Loucy (cell line): Measurements from ENCODE around the gene BRPF3.

Experiments
- H2AFZ ChIP-seq: fragments of 200-600 bp; sonication (generic); 2 replicates; pipeline ENCODE4 v1.6.0; 2016; ENCODE audit warnings: antibody characterized with exemption, mild to moderate bottlenecking, low read length, moderate library complexity
- H3F3A ChIP-seq: fragments of 200-600 bp; 2 replicates; pipeline ENCODE4 v1.6.0; 2016; ENCODE audit warnings: antibody characterized with exemption, low read depth, mild to moderate bottlenecking
- H3K27me3 ChIP-seq: fragments of 200-600 bp; sonication (generic); 2 replicates; pipeline ENCODE4 v1.6.1; 2014; ENCODE audit warnings: low read length, mild to moderate bottlenecking; ENCODE audit not compliant: insufficient read depth, poor library complexity, severe bottlenecking
- H3K36me3 ChIP-seq: fragments of 200-600 bp; sonication (generic); 2 replicates; pipeline ENCODE4 v1.6.1; 2016; ENCODE audit warnings: low read length; ENCODE audit not compliant: insufficient read depth
- H3K4me1 ChIP-seq: fragments of 200-600 bp; sonication (generic); 2 replicates; pipeline ENCODE4 v1.5.1; 2014; ENCODE audit warnings: low read length, mild to moderate bottlenecking; ENCODE audit not compliant: insufficient read depth, poor library complexity, severe bottlenecking
- H3K4me2 ChIP-seq: fragments of 200-600 bp; sonication (generic); 2 replicates; pipeline ENCODE4 v1.6.0; 2014; ENCODE audit warnings: antibody characterized with exemption, low read length, low read depth, mild to moderate bottlenecking; ENCODE audit not compliant: poor library complexity, severe bottlenecking
- H3K4me3 ChIP-seq: fragments of 200-600 bp; sonication (generic); 2 replicates; pipeline ENCODE4 v1.5.1; 2014; ENCODE audit warnings: low read length, mild to moderate bottlenecking, mixed read lengths; ENCODE audit not compliant: poor library complexity, severe bottlenecking
- H3K79me2 ChIP-seq: fragments of 200-600 bp; sonication (generic); 2 replicates; pipeline ENCODE4 v1.6.1; 2014; ENCODE audit warnings: low read length; ENCODE audit not compliant: insufficient read depth
- H3K9ac ChIP-seq: fragments of 200-600 bp; sonication (generic); 2 replicates; pipeline ENCODE4 v1.6.0; 2014; ENCODE audit warnings: mild to moderate bottlenecking, low read depth, low read length, moderate library complexity; ENCODE audit not compliant: poor library complexity, severe bottlenecking
- H3K9me2 ChIP-seq: fragments of 200-600 bp; sonication (generic); replicated peaks from 2 replicates; pipeline ENCODE4 v1.6.1; 2016; ENCODE audit warnings: low read depth, low read length, mixed read lengths
- H3K9me3 ChIP-seq: fragments of 200-600 bp; sonication (generic); 2 replicates; pipeline ENCODE4 v1.6.1; 2014; ENCODE audit warnings: mild to moderate bottlenecking, antibody characterized with exemption, low read length, low read depth; ENCODE audit not compliant: insufficient read depth
- H4K20me1 ChIP-seq: fragments of 200-600 bp; sonication (generic); 2 replicates; pipeline ENCODE4 v1.6.0; 2014; ENCODE audit warnings: antibody characterized with exemption, low read length, mild to moderate bottlenecking; ENCODE audit not compliant: insufficient read depth, poor library complexity, severe bottlenecking
- CTCF ChIP-seq: fragments of 200-600 bp; sonication (generic); conservative IDR thresholded peaks from 2 replicates; pipeline ENCODE4 v1.5.1; 2014; ENCODE audit warnings: mild to moderate bottlenecking, antibody characterized with exemption, low read length
- EZH2phosphoT487 ChIP-seq: fragments of 200-600 bp; IDR thresholded peaks from 2 replicates; pipeline ENCODE4 v1.6.1; 2018; ENCODE audit warnings: antibody characterized with exemption, mild to moderate bottlenecking, moderate library complexity, borderline replicate concordance

Gene BRPF3

GRCh38 chr6:36210182-36210581 lies 13.6 kb downstream of the BRPF3 start:
- H3F3A ChIP-seq = no peaks in the 10 kb centered on the region
- H3K4me1 ChIP-seq = peaks cover 13% of the 10 kb centered on the region
- H3K79me2 ChIP-seq = peaks cover 23% of the 10 kb centered on the region
- H3K9me3 ChIP-seq = no peaks in the 10 kb centered on the region
- H3K9ac ChIP-seq = no peak overlapping the region
- TF ChIP-seq CTCF (no peak), EZH2phosphoT487 (no peak)
- H4K20me1 ChIP-seq = peaks cover under 1% of the 10 kb centered on the region
- H3K36me3 ChIP-seq = peaks cover 87% of the 10 kb centered on the region; the same call in 1 of the 2 replicates
- no peaks in the 10 kb centered on the region for H3K27me3 ChIP-seq
- no peak overlapping the region for H3K4me2 ChIP-seq
- H3K4me3 ChIP-seq = no peak overlapping the region
- no peaks in the 10 kb centered on the region for H3K9me2 ChIP-seq
- H2AFZ ChIP-seq = no peak overlapping the region

GRCh38 chr6:36210886-36211595 lies 14.5 kb downstream of the BRPF3 start:
- Histone ChIP-seq H3K4me1 (peaks cover 5% of the 10 kb centered on the region), H4K20me1 (no peaks in the 10 kb centered on the region), H2AFZ (no peak overlapping the region), H3K4me2 (no peak overlapping the region), H3K36me3 (peaks cover 94% of the 10 kb centered on the region; the same call in 1 of the 2 replicates), H3K9me2 (no peaks in the 10 kb centered on the region), H3K27me3 (no peaks in the 10 kb centered on the region), H3K79me2 (peaks cover 14% of the 10 kb centered on the region; the same call in 1 of the 2 replicates), H3K9ac (no peak overlapping the region), H3F3A (no peaks in the 10 kb centered on the region), H3K9me3 (no peaks in the 10 kb centered on the region), H3K4me3 (no peak overlapping the region)
- TF ChIP-seq CTCF (no peak), EZH2phosphoT487 (no peak)

GRCh38 chr6:36216559-36216958 lies 20.0 kb downstream of the BRPF3 start:
- Histone ChIP-seq H3F3A (no peaks in the 10 kb centered on the region), H3K9me2 (no peaks in the 10 kb centered on the region), H3K79me2 (no peaks in the 10 kb centered on the region), H3K9ac (no peak overlapping the region), H2AFZ (no peak overlapping the region), H3K9me3 (no peaks in the 10 kb centered on the region), H4K20me1 (no peaks in the 10 kb centered on the region), H3K36me3 (peaks cover 86% of the 10 kb centered on the region; the same call in 1 of the 2 replicates), H3K27me3 (no peaks in the 10 kb centered on the region), H3K4me3 (no peak overlapping the region), H3K4me2 (no peak overlapping the region), H3K4me1 (no peaks in the 10 kb centered on the region)
- no peak for TF ChIP-seq EZH2phosphoT487
- TF ChIP-seq CTCF = no peak
